H9 (cell line): Measurements from ENCODE around the gene DLEC1. TPM values are rescaled to one million over a fixed set of nuclear protein-coding genes. Genes with fewer than 3 reads are reported as not detected.
A peak's percentile ranks its signal among the peaks of the same experiment; 100 is the strongest.

Experiments
- DNase-seq: peaks from one replicate; pipeline ENCODE4 v3.0.0-alpha.2; 2017
- H2AFZ ChIP-seq: one replicate; pipeline ENCODE4 v1.6.1; 2013; ENCODE audit warnings: mild to moderate bottlenecking, low read length, control low read depth, moderate library complexity
- H2AK5ac ChIP-seq: 2 replicates; pipeline ENCODE4 v1.6.1; 2013; ENCODE audit warnings: low read length, control low read depth, mixed read lengths; ENCODE audit not compliant: insufficient read length
- H2BK120ac ChIP-seq: one replicate; pipeline ENCODE4 v1.6.1; 2013; ENCODE audit warnings: low read depth, mild to moderate bottlenecking, low read length, control low read depth, inconsistent platforms; ENCODE audit not compliant: poor library complexity, severe bottlenecking
- H2BK12ac ChIP-seq: 2 replicates; pipeline ENCODE4 v1.6.1; 2013; ENCODE audit warnings: low read length, control low read depth, mixed read lengths, low read depth; ENCODE audit not compliant: insufficient read length
- H2BK15ac ChIP-seq: 2 replicates; pipeline ENCODE4 v1.6.1; 2013; ENCODE audit warnings: low read depth, low read length, control low read depth
- H2BK20ac ChIP-seq: one replicate; pipeline ENCODE4 v1.6.1; 2013; ENCODE audit warnings: low read depth, mild to moderate bottlenecking, low read length, control low read depth, inconsistent platforms; ENCODE audit not compliant: poor library complexity, severe bottlenecking
- H2BK5ac ChIP-seq: 2 replicates; pipeline ENCODE4 v1.6.1; 2013; ENCODE audit warnings: low read length, control low read depth, mixed read lengths; ENCODE audit not compliant: insufficient read length
- H3K14ac ChIP-seq: 2 replicates; pipeline ENCODE4 v1.6.1; 2013; ENCODE audit warnings: low read length, control low read depth; ENCODE audit not compliant: insufficient read depth
- H3K18ac ChIP-seq: 2 replicates; pipeline ENCODE4 v1.6.1; 2013; ENCODE audit warnings: low read depth, mild to moderate bottlenecking, mixed read lengths, low read length, control low read depth; ENCODE audit not compliant: insufficient read length
- H3K23ac ChIP-seq: 2 replicates; pipeline ENCODE4 v1.6.1; 2013; ENCODE audit warnings: low read length, control low read depth, mixed read lengths, low read depth; ENCODE audit not compliant: insufficient read length
- H3K23me2 ChIP-seq: 2 replicates; pipeline ENCODE4 v1.6.1; 2013; ENCODE audit warnings: low read depth, mild to moderate bottlenecking, mixed read lengths, low read length, control low read depth; ENCODE audit not compliant: insufficient read length, poor library complexity, severe bottlenecking
- H3K27ac ChIP-seq: 2 replicates; pipeline ENCODE4 v1.5.1; 2013; ENCODE audit warnings: low read length, control low read depth, mixed read lengths, low read depth; ENCODE audit not compliant: insufficient read length
- H3K27me3 ChIP-seq: 2 replicates; pipeline ENCODE4 v1.6.1; 2013; ENCODE audit warnings: low read length, control low read depth, inconsistent platforms; ENCODE audit not compliant: insufficient read depth
- H3K4ac ChIP-seq: 2 replicates; pipeline ENCODE4 v1.6.1; 2013; ENCODE audit warnings: low read depth, mild to moderate bottlenecking, control low read depth, inconsistent platforms, low read length, moderate library complexity
- H3K4me1 ChIP-seq: 2 replicates; pipeline ENCODE4 v1.6.1; 2013; ENCODE audit warnings: low read length, control low read depth, inconsistent platforms; ENCODE audit not compliant: insufficient read depth
- H3K4me2 ChIP-seq: 2 replicates; pipeline ENCODE4 v1.6.1; 2013; ENCODE audit warnings: low read length, control low read depth, mixed read lengths; ENCODE audit not compliant: insufficient read length, insufficient read depth
- H3K56ac ChIP-seq: 2 replicates; pipeline ENCODE4 v1.6.1; 2013; ENCODE audit warnings: low read depth, mild to moderate bottlenecking, mixed read lengths, low read length, control low read depth; ENCODE audit not compliant: insufficient read length
- H3K79me1 ChIP-seq: 2 replicates; pipeline ENCODE4 v1.6.1; 2013; ENCODE audit warnings: low read depth, mild to moderate bottlenecking, moderate library complexity, low read length, control low read depth, inconsistent platforms; ENCODE audit not compliant: insufficient read depth, poor library complexity, severe bottlenecking
- H3K79me2 ChIP-seq: 2 replicates; pipeline ENCODE4 v1.6.1; 2013; ENCODE audit warnings: low read length, control low read depth, inconsistent platforms; ENCODE audit not compliant: insufficient read depth
- H3K9ac ChIP-seq: 2 replicates; pipeline ENCODE4 v1.6.1; 2013; ENCODE audit warnings: low read length, control low read depth, mixed read lengths; ENCODE audit not compliant: insufficient read length; ENCODE audit errors: extremely low read depth
- H3K9me3 ChIP-seq: one replicate; pipeline ENCODE4 v1.6.1; 2013; ENCODE audit warnings: low read depth, low read length, inconsistent platforms; ENCODE audit not compliant: control insufficient read depth
- H3T11ph ChIP-seq: one replicate; pipeline ENCODE4 v1.6.1; 2013; ENCODE audit warnings: mild to moderate bottlenecking, low read length, control low read depth, inconsistent platforms
- H4K20me1 ChIP-seq: one replicate; pipeline ENCODE4 v1.6.1; 2013; ENCODE audit not compliant: control insufficient read depth, insufficient read length, insufficient read depth
- H4K5ac ChIP-seq: 2 replicates; pipeline ENCODE4 v1.6.1; 2013; ENCODE audit warnings: low read depth, mild to moderate bottlenecking, mixed read lengths, low read length, control low read depth; ENCODE audit not compliant: insufficient read length
- H4K8ac ChIP-seq: replicated peaks from 2 replicates; pipeline ENCODE4 v1.6.1; 2013; ENCODE audit warnings: low read length, control low read depth, mixed read lengths, low read depth; ENCODE audit not compliant: insufficient read length
- H4K91ac ChIP-seq: 2 replicates; pipeline ENCODE4 v1.6.1; 2013; ENCODE audit warnings: low read depth, mild to moderate bottlenecking, moderate library complexity, mixed read lengths, low read length, control low read depth; ENCODE audit not compliant: insufficient read length
- H3K27ac Mint-ChIP-seq, 3 experiments: 2 replicates in 2 of 3; 3 replicates in 1 of 3; pipeline ENCODE4 v1.8.0; 2020 to 2021; ENCODE audit warnings: mixed read lengths in 3 of 3, mild to moderate bottlenecking in 1 of 3, moderate library complexity in 1 of 3
- H3K27me3 Mint-ChIP-seq: 2 replicates; pipeline ENCODE4 v1.8.0; 2021; ENCODE audit warnings: low read depth, mild to moderate bottlenecking, moderate library complexity, mixed read lengths
- H3K36me3 Mint-ChIP-seq, 3 experiments: 2 replicates in 2 of 3; 3 replicates in 1 of 3; pipeline ENCODE4 v1.8.0; 2020 to 2021; ENCODE audit warnings: low read depth in 3 of 3, mixed read lengths in 3 of 3; ENCODE audit not compliant: insufficient read depth in 1 of 3
- H3K4me1 Mint-ChIP-seq, 2 experiments: 2 replicates each; pipeline ENCODE4 v1.8.0; 2020; ENCODE audit warnings: mixed read lengths in 2 of 2
- H3K4me3 Mint-ChIP-seq, 2 experiments: 2 replicates in 1 of 2; 3 replicates in 1 of 2; pipeline ENCODE4 v1.8.0; 2020 to 2021; ENCODE audit warnings: mild to moderate bottlenecking in 2 of 2, mixed read lengths in 2 of 2, moderate library complexity in 1 of 2
- H3K9me3 Mint-ChIP-seq, 2 experiments: 2 replicates in 1 of 2; 3 replicates in 1 of 2; pipeline ENCODE4 v1.8.0; 2020; ENCODE audit warnings: mild to moderate bottlenecking in 2 of 2, mixed read lengths in 2 of 2, moderate library complexity in 1 of 2
- CTCF ChIP-seq: fragments of 200-600 bp; sonication (generic); conservative IDR thresholded peaks from 3 replicates; pipeline ENCODE4 v1.8.0; 2021; ENCODE audit warnings: antibody characterized with exemption, mild to moderate bottlenecking
- WGBS: extraction: QIAGEN DNeasy Blood & Tissue Kit; methylation state at CpG from one replicate; pipeline ENCODE4 v1.1.7; 2013; ENCODE audit warnings: missing lambda C conversion rate, low lambda C conversion rate, mixed read lengths; ENCODE audit not compliant: insufficient read length; ENCODE audit errors: extremely low coverage; 5-methylcytosine and 5-hydroxymethylcytosine counted together
- total RNA-seq: library from RNA; stranded (reverse); gene quantifications from 2 replicates; pipeline ENCODE4 v1.2.1, GENCODE V29; 2021

Gene DLEC1
- total RNA-seq, 1 experiment from 2014 or later, result 2.1 TPM

- peaks cover 0 to 4% of the 10 kb centered on the region in 2 experiments; a peak in 2 of 4 replicates for H3K4me1 Mint-ChIP-seq
- H3K27ac ChIP-seq, result no peak overlapping the region
These were observed 114.2 kb downstream of the DLEC1 start for GRCh38 chr3:38153221-38153620.

More at GRCh38 chr3:38153221-38153620, 114.2 kb downstream of the DLEC1 start:
- Mint-ChIP-seq H3K4me3 (no peak overlapping the region), H3K27ac (no peak overlapping the region), H3K36me3 (no peaks in the 10 kb centered on the region), H3K9me3 (no peaks in the 10 kb centered on the region), H3K27me3 (no peaks in the 10 kb centered on the region; the same call in 1 of the 2 replicates)
- H3K9me3 ChIP-seq, result no peaks in the 10 kb centered on the region
- no peak overlapping the region for H2BK12ac ChIP-seq
- H4K91ac ChIP-seq, result no peak overlapping the region
- no peaks in the 10 kb centered on the region for H4K20me1 ChIP-seq
- no peak overlapping the region for H2BK20ac ChIP-seq
- no peak overlapping the region for H3K4me2 ChIP-seq
- H2AK5ac ChIP-seq, result no peak overlapping the region
- no peaks in the 10 kb centered on the region for H3K79me2 ChIP-seq
- WGBS, result no CpG with 5 or more reads among the region's 2 CpGs
- H3K23me2 ChIP-seq, result no peaks in the 10 kb centered on the region
- no peak overlapping the region for H2BK120ac ChIP-seq
- H3K18ac ChIP-seq, result peak overlapping the region; percentile 14
- no peak overlapping the region for H2BK15ac ChIP-seq
- DNase-seq, result no peak
- TF ChIP-seq CTCF, result no peak
- no peak overlapping the region for H3K4ac ChIP-seq
- no peak overlapping the region for H3T11ph ChIP-seq
- no peaks in the 10 kb centered on the region for H3K4me1 ChIP-seq
- no peak overlapping the region for H3K14ac ChIP-seq
- no peaks in the 10 kb centered on the region for H3K79me1 ChIP-seq
- no peak overlapping the region for H2AFZ ChIP-seq
- no peak overlapping the region for H2BK5ac ChIP-seq
- H3K23ac ChIP-seq, result no peak overlapping the region
- no peaks in the 10 kb centered on the region for H3K27me3 ChIP-seq
- no peak overlapping the region for H3K9ac ChIP-seq
- H4K8ac ChIP-seq, result no peak overlapping the region
- no peak overlapping the region for H4K5ac ChIP-seq
- no peak overlapping the region for H3K56ac ChIP-seq
